Measurements from ENCODE around the gene DCBLD2. TPM values are rescaled to one million over a fixed set of nuclear protein-coding genes. Genes with fewer than 3 reads are reported as not detected.

Gene DCBLD2
- 64.9 and 171 TPM in 2 replicates for total RNA-seq (ENCODE audit: low replicate concordance)

GRCh38 chr3:98901392-98902350 lies at the start of gene DCBLD2:
Gene DCBLD2 (minus strand): TSS chr3:98901695. CDS start chr3:98901326, 369 bp downstream.

GRCh38 chr3:98763076-98763475 lies 138.4 kb downstream of the DCBLD2 start, which contains the start of gene ST3GAL6:
Gene ST3GAL6 (plus strand): TSS chr3:98763340. CDS start chr3:98768441, 5,101 bp downstream.

Other genes with a start within 250 kb of the DCBLD2 start
- 3.0 and 6.0 TPM in 2 replicates for gene ST3GAL6, start 138.4 kb downstream of the DCBLD2 start, total RNA-seq (ENCODE audit: low replicate concordance)

Data from smooth muscle cell of the coronary artery (primary cell).